Caco-2 (cell line): ENCODE measurements around the gene RASL11B. TPM values are rescaled to one million over a fixed set of nuclear protein-coding genes. Genes with fewer than 3 reads are reported as not detected.

Source experiments
- BruUV-seq: library from RNA; stranded (reverse); fragments of 400-500 nt; replicated peaks from 2 replicates; lab custom pipeline; 2021; lab: Mats Ljungman, UMichigan
- CTCF ChIA-PET: fragments of 300-600 bp; sonication (Branson Sonifier 250); formaldehyde crosslinking; loops from one replicate; lab custom pipeline; 2022; ENCODE audit warnings: antibody characterized with exemption; lab: Charles Lee
- POLR2A ChIA-PET: fragments of 300-600 bp; sonication (Branson Sonifier 250); formaldehyde crosslinking; loops from one replicate; lab custom pipeline; 2022; ENCODE audit warnings: antibody characterized with exemption; lab: Charles Lee
- DNase-seq, 2 experiments: peaks; one replicate each; pipeline versions ENCODE4 v3.0.0 to v3.0.0-alpha.2; 2020 to 2022
- H3K27me3 ChIP-seq: replicated peaks from 2 replicates; pipeline ENCODE4 v1.6.0; 2011; ENCODE audit warnings: low read length; ENCODE audit not compliant: control insufficient read depth, insufficient read depth
- H3K36me3 ChIP-seq: 2 replicates; pipeline ENCODE4 v1.5.1; 2011; ENCODE audit warnings: low read length; ENCODE audit not compliant: control insufficient read depth, insufficient read depth
- H3K4me1 ChIP-seq: fragments of 250-450 bp; sonication (Bioruptor Pico); 2 replicates; pipeline ENCODE4 v1.5.1; 2020; ENCODE audit warnings: mild to moderate bottlenecking
- H3K4me3 ChIP-seq: 2 replicates; pipeline ENCODE4 v1.5.1; 2011; ENCODE audit warnings: low read depth, mild to moderate bottlenecking, control low read depth, low read length
- H3K9me3 ChIP-seq: fragments of 250-450 bp; sonication (Bioruptor Pico); 2 replicates; pipeline ENCODE4 v1.5.1; 2020; ENCODE audit warnings: mild to moderate bottlenecking, moderate library complexity
- H3K27ac Mint-ChIP-seq: one replicate; pipeline ENCODE4 v1.8.0; 2022; ENCODE audit warnings: mixed read lengths; ENCODE audit not compliant: unreplicated experiment
- H3K27me3 Mint-ChIP-seq: one replicate; pipeline ENCODE4 v1.8.0; 2022; ENCODE audit warnings: mixed read lengths; ENCODE audit not compliant: insufficient read depth, unreplicated experiment
- H3K36me3 Mint-ChIP-seq: one replicate; pipeline ENCODE4 v1.8.0; 2022; ENCODE audit warnings: mild to moderate bottlenecking, mixed read lengths; ENCODE audit not compliant: insufficient read depth, unreplicated experiment
- H3K4me1 Mint-ChIP-seq: one replicate; pipeline ENCODE4 v1.8.0; 2022; ENCODE audit warnings: low read depth, mixed read lengths; ENCODE audit not compliant: unreplicated experiment
- H3K4me3 Mint-ChIP-seq: one replicate; pipeline ENCODE4 v1.8.0; 2022; ENCODE audit warnings: mild to moderate bottlenecking, moderate library complexity, mixed read lengths; ENCODE audit not compliant: unreplicated experiment
- H3K9me3 Mint-ChIP-seq: one replicate; pipeline ENCODE4 v1.8.0; 2022; ENCODE audit warnings: mixed read lengths; ENCODE audit not compliant: unreplicated experiment
- intact Hi-C: fragments of 100-400 bp; cut with micrococcal nuclease; formaldehyde crosslinking; loops from one replicate; pipeline ENCODE4 v1.10.0; 2022; ENCODE audit not compliant: unreplicated experiment
- total RNA-seq: library from RNA; stranded (reverse); gene quantifications from 2 replicates; pipeline ENCODE4 v1.2.3, GENCODE V29; 2022
- TF ChIP-seq, protein P1 (sequence below), 2 experiments: fragments of 200-600 bp in 1 of 2; IDR thresholded peaks; 1 replicate in 1 of 2; 2 replicates in 1 of 2; pipeline versions ENCODE4 v1.5.1 to v1.8.0; 2011 to 2022; ENCODE audit warnings: antibody characterized with exemption in 1 of 2, control low read depth in 1 of 2, inconsistent platforms in 1 of 2, low read depth in 1 of 2, low read length in 1 of 2, mild to moderate bottlenecking in 1 of 2, moderate library complexity in 1 of 2; ENCODE audit not compliant: insufficient read depth in 1 of 2, severe bottlenecking in 1 of 2, unreplicated experiment in 1 of 2

The RASL11B gene
- total RNA-seq, 1 experiment from 2014 or later: 23.3 TPM

DNA sequence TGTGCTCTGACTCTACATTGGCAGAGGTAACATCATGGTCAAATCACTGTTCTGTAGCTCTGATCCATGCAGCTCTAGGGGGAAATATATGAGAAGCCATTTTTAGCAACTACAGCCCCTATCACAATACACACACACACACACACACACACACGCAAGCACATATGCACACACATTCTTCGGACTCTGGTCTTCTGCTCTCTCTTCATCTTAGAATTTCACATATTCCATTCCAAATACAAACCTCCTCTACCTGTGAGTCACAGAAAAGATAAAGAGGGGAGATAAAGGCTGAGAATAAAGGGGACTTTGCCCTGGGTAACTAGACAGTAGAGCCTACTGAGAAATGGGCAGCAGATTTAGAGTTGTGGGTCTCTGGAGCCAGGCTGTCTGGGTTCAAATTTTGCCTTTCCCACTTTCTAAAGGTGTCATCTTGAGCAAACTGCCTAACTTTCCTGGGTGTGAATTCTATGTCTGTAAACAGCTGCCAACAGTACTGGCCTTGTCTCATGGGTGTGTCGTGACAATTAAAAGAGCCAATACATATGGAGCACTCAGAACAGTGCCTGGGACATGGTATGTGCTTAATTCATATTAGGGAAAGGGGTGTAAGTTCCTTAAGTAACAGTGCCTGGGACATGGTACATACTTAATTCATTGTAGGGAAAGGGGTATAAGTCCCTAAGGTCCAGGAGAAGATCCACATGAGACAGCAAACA lies 11.6 kb upstream of the RASL11B start:
- no peaks in the 10 kb centered on the region for H3K36me3 Mint-ChIP-seq
- POLR2A ChIA-PET: no interaction called here
- CTCF ChIA-PET: no interaction called here
- H3K27me3 ChIP-seq: no peaks in the 10 kb centered on the region
- TF ChIP-seq, protein P1, sequence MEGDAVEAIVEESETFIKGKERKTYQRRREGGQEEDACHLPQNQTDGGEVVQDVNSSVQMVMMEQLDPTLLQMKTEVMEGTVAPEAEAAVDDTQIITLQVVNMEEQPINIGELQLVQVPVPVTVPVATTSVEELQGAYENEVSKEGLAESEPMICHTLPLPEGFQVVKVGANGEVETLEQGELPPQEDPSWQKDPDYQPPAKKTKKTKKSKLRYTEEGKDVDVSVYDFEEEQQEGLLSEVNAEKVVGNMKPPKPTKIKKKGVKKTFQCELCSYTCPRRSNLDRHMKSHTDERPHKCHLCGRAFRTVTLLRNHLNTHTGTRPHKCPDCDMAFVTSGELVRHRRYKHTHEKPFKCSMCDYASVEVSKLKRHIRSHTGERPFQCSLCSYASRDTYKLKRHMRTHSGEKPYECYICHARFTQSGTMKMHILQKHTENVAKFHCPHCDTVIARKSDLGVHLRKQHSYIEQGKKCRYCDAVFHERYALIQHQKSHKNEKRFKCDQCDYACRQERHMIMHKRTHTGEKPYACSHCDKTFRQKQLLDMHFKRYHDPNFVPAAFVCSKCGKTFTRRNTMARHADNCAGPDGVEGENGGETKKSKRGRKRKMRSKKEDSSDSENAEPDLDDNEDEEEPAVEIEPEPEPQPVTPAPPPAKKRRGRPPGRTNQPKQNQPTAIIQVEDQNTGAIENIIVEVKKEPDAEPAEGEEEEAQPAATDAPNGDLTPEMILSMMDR (IDR thresholded peaks at IDR 0.05; ENCODE audit: insufficient read depth in 1 of 2, low read depth in 1 of 2, low read length in 1 of 2, severe bottlenecking in 1 of 2, unreplicated experiment in 1 of 2): no peak
- H3K4me1 Mint-ChIP-seq: peaks cover 25% of the 10 kb centered on the region
- H3K4me3 Mint-ChIP-seq: no peak overlapping the region
- H3K27me3 Mint-ChIP-seq: no peaks in the 10 kb centered on the region
- no peaks in the 10 kb centered on the region for H3K9me3 Mint-ChIP-seq
- no peaks in the 10 kb centered on the region for H3K36me3 ChIP-seq
- H3K9me3 ChIP-seq: no peaks in the 10 kb centered on the region
- intact Hi-C loops: no loop called here
- no TSS peak for BruUV-seq
- H3K4me3 ChIP-seq: no peak overlapping the region
- peaks cover 42% of the 10 kb centered on the region for H3K4me1 ChIP-seq
- peak; percentile 53 to 74 for DNase-seq
- H3K27ac Mint-ChIP-seq: peak overlapping the region; percentile 26

GRCh38 chr4:52852041-52852440 lies 10.1 kb upstream of the RASL11B start:
- ChIA-PET CTCF (no interaction called here), POLR2A (no interaction called here)
- intact Hi-C loops: no loop called here
- no peaks in the 10 kb centered on the region for H3K9me3 ChIP-seq
- BruUV-seq: no TSS peak
- no peak for DNase-seq
- no peak overlapping the region for H3K4me3 ChIP-seq
- H3K27me3 ChIP-seq: no peaks in the 10 kb centered on the region
- Mint-ChIP-seq H3K9me3 (no peaks in the 10 kb centered on the region), H3K36me3 (no peaks in the 10 kb centered on the region), H3K27me3 (no peaks in the 10 kb centered on the region), H3K4me1 (peaks cover 25% of the 10 kb centered on the region), H3K4me3 (no peak overlapping the region), H3K27ac (no peak overlapping the region)
- H3K36me3 ChIP-seq: no peaks in the 10 kb centered on the region
- TF ChIP-seq, protein P1 (IDR thresholded peaks at IDR 0.05; ENCODE audit: insufficient read depth in 1 of 2, low read depth in 1 of 2, low read length in 1 of 2, severe bottlenecking in 1 of 2, unreplicated experiment in 1 of 2): no peak
- peaks cover 42% of the 10 kb centered on the region for H3K4me1 ChIP-seq

DNA sequence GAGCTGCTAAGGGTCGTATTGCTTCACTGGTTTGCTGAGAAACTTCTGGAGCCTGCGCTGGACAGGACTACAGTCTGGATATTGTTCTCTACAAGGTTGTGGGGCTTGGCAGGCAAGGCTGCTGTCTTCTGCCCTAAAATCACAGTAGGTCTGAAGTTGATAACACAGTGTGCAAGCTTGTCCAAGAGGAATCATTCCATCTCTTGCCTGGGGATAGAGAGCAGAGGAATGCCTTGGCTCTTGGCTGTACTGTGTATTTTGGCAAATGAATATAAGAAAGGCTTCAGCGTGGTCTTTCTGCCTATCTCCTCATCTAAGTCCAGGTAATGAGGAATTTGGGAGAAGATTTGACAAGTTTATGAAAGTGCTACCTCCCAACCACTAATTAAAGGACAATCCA lies 9.4 kb upstream of the RASL11B start:
- TF ChIP-seq, protein P1 (IDR thresholded peaks at IDR 0.05; ENCODE audit: insufficient read depth in 1 of 2, low read depth in 1 of 2, low read length in 1 of 2, severe bottlenecking in 1 of 2, unreplicated experiment in 1 of 2): no peak
- H3K9me3 Mint-ChIP-seq: peaks cover 5% of the 10 kb centered on the region
- Histone ChIP-seq H3K4me1 (peaks cover 41% of the 10 kb centered on the region), H3K27me3 (no peaks in the 10 kb centered on the region), H3K36me3 (no peaks in the 10 kb centered on the region), H3K9me3 (peaks cover 6% of the 10 kb centered on the region; the same call in 1 of the 2 replicates), H3K4me3 (no peak overlapping the region)
- no peak for DNase-seq
- POLR2A ChIA-PET: interaction anchor here (0.8 kb wide), 1 partner anchor 10 kb away, joined by 3 read pairs; no protein-coding TSS in a partner anchor
- H3K4me3 Mint-ChIP-seq: no peak overlapping the region
- intact Hi-C loops: no loop called here
- H3K36me3 Mint-ChIP-seq: no peaks in the 10 kb centered on the region
- H3K4me1 Mint-ChIP-seq: peaks cover 25% of the 10 kb centered on the region
- no TSS peak for BruUV-seq
- CTCF ChIA-PET: no interaction called here
- no peak overlapping the region for H3K27ac Mint-ChIP-seq
- no peaks in the 10 kb centered on the region for H3K27me3 Mint-ChIP-seq
